Hepatocyte (in vitro differentiated cells): ENCODE data around the gene RNF222.

Source experiments
- CTCF ChIP-seq: fragments of 200-600 bp; sonication (generic); IDR thresholded peaks from 2 replicates; pipeline ENCODE4 v1.5.1; 2016; ENCODE audit warnings: antibody characterized with exemption, mild to moderate bottlenecking; ENCODE audit not compliant: poor library complexity
- EZH2 ChIP-seq: fragments of 200-600 bp; sonication (generic); IDR thresholded peaks from 2 replicates; pipeline ENCODE4 v1.6.1; 2016; ENCODE audit warnings: antibody characterized with exemption, mild to moderate bottlenecking, borderline replicate concordance

GRCh38 chr17:8362651-8363332 is 34.8 kb downstream of the RNF222 start:
- TF ChIP-seq CTCF (no peak), EZH2 (no peak)
